ENCODE measurements around the gene IPO11. TPM values are rescaled to one million over a fixed set of nuclear protein-coding genes. Genes with fewer than 3 reads are reported as not detected.

IPO11 gene
- total and polyA plus RNA-seq, 2 experiments from 2014 or later, result 18.7 to 64.7 TPM

GRCh38 chr5:62486672-62487071 is 74.1 kb downstream of the IPO11 start:
- Mint-ChIP-seq H3K27ac (no peak overlapping the region), H3K9me3 (no peaks in the 10 kb centered on the region), H3K4me1 (no peaks in the 10 kb centered on the region; the same call in 2 of the 3 replicates), H3K27me3 (ENCODE audit: insufficient read depth, low read depth, poor library complexity) (peaks cover 2% of the 10 kb centered on the region), H3K4me3 (no peak overlapping the region), H3K36me3 (ENCODE audit: low read depth) (peaks cover 34% of the 10 kb centered on the region; the same call in 2 of the 3 replicates)
- no peak for TF ChIP-seq ZNF114 (CRISPR knock-in tag; IDR thresholded peaks at IDR 0.05)
- no peak for TF ChIP-seq CREB1 (CRISPR knock-in tag; IDR thresholded peaks at IDR 0.05; ENCODE audit: low read depth)
- no peak for TF ChIP-seq ZNF331 (CRISPR knock-in tag; IDR thresholded peaks at IDR 0.05; ENCODE audit: low read depth)
- no peak for TF ChIP-seq JUNB (IDR thresholded peaks at IDR 0.05; ENCODE audit: unreplicated experiment)
- TF ChIP-seq STAT1 (IDR thresholded peaks at IDR 0.05; ENCODE audit: unreplicated experiment), result no peak
- no peak for TF ChIP-seq ETS1 (IDR thresholded peaks at IDR 0.05)
- TF ChIP-seq NANOG (IDR thresholded peaks at IDR 0.05; ENCODE audit: borderline replicate concordance), result no peak
- TF ChIP-seq EZH2phosphoT487 (IDR thresholded peaks at IDR 0.05; ENCODE audit: unreplicated experiment), result no peak
- TF ChIP-seq, protein P1, sequence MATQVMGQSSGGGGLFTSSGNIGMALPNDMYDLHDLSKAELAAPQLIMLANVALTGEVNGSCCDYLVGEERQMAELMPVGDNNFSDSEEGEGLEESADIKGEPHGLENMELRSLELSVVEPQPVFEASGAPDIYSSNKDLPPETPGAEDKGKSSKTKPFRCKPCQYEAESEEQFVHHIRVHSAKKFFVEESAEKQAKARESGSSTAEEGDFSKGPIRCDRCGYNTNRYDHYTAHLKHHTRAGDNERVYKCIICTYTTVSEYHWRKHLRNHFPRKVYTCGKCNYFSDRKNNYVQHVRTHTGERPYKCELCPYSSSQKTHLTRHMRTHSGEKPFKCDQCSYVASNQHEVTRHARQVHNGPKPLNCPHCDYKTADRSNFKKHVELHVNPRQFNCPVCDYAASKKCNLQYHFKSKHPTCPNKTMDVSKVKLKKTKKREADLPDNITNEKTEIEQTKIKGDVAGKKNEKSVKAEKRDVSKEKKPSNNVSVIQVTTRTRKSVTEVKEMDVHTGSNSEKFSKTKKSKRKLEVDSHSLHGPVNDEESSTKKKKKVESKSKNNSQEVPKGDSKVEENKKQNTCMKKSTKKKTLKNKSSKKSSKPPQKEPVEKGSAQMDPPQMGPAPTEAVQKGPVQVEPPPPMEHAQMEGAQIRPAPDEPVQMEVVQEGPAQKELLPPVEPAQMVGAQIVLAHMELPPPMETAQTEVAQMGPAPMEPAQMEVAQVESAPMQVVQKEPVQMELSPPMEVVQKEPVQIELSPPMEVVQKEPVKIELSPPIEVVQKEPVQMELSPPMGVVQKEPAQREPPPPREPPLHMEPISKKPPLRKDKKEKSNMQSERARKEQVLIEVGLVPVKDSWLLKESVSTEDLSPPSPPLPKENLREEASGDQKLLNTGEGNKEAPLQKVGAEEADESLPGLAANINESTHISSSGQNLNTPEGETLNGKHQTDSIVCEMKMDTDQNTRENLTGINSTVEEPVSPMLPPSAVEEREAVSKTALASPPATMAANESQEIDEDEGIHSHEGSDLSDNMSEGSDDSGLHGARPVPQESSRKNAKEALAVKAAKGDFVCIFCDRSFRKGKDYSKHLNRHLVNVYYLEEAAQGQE (IDR thresholded peaks at IDR 0.05; ENCODE audit: unreplicated experiment), result no peak
- TF ChIP-seq POLR2AphosphoS5 (IDR thresholded peaks at IDR 0.05; ENCODE audit: low read depth), result no peak
- no peak for TF ChIP-seq ZNF462 (CRISPR knock-in tag; IDR thresholded peaks at IDR 0.05)
- TF ChIP-seq, protein P2, sequence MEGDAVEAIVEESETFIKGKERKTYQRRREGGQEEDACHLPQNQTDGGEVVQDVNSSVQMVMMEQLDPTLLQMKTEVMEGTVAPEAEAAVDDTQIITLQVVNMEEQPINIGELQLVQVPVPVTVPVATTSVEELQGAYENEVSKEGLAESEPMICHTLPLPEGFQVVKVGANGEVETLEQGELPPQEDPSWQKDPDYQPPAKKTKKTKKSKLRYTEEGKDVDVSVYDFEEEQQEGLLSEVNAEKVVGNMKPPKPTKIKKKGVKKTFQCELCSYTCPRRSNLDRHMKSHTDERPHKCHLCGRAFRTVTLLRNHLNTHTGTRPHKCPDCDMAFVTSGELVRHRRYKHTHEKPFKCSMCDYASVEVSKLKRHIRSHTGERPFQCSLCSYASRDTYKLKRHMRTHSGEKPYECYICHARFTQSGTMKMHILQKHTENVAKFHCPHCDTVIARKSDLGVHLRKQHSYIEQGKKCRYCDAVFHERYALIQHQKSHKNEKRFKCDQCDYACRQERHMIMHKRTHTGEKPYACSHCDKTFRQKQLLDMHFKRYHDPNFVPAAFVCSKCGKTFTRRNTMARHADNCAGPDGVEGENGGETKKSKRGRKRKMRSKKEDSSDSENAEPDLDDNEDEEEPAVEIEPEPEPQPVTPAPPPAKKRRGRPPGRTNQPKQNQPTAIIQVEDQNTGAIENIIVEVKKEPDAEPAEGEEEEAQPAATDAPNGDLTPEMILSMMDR (conservative IDR thresholded peaks at IDR 0.05; ENCODE audit: low read depth in 2 of 2), result no peak
- no peak for TF ChIP-seq EZH2 (IDR thresholded peaks at IDR 0.05; ENCODE audit: low read depth, unreplicated experiment)
- no peak overlapping the region for H3K4me3 ChIP-seq
- H3K4me2 ChIP-seq, result no peak overlapping the region
- no peaks in the 10 kb centered on the region for H3K4me1 ChIP-seq (ENCODE audit: insufficient read depth)
- peaks cover 7% of the 10 kb centered on the region for H3K36me3 ChIP-seq (ENCODE audit: insufficient read depth)
- no peak overlapping the region for H2AFZ ChIP-seq
- no peaks in the 10 kb centered on the region for H3K9me2 ChIP-seq (ENCODE audit: insufficient read depth)
- no peaks in the 10 kb centered on the region for H3K27me3 ChIP-seq (ENCODE audit: insufficient read depth)
- DNase-seq (ENCODE audit: low spot score) (no peak), ATAC-seq (no peak)
- H3K79me2 ChIP-seq (replicated peaks; ENCODE audit: insufficient read depth), result peaks cover 8% of the 10 kb centered on the region; the same call in 1 of the 2 replicates
- H3K27ac ChIP-seq (ENCODE audit: low read depth), result no peak overlapping the region
- H3F3A ChIP-seq (replicated peaks; ENCODE audit: low read depth), result no peaks in the 10 kb centered on the region
- H4K20me1 ChIP-seq (replicated peaks; ENCODE audit: insufficient read depth), result no peaks in the 10 kb centered on the region

Data from GM23338 (cell line).